IMR-90 (cell line): ENCODE measurements around the gene CLOCK. TPM values are rescaled to one million over a fixed set of nuclear protein-coding genes. Genes with fewer than 3 reads are reported as not detected.

Experiments
- ATAC-seq: fragments of 200-7000 bp; cut with Tn5 transposase; 2 replicates; pipeline ENCODE4 v1.9.1; 2020; ENCODE audit warnings: low read depth, mild to moderate bottlenecking, moderate library complexity
- BruUV-seq: library from RNA; stranded (reverse); fragments of 400-500 nt; replicated peaks from 2 replicates; lab custom pipeline; 2021; lab: Mats Ljungman, UMichigan
- CTCF ChIA-PET: fragments of 300-600 bp; formaldehyde crosslinking; extraction: SDS; loops from one replicate; lab custom pipeline; 2021; ENCODE audit warnings: antibody characterized with exemption; lab: Yijun Ruan, JAX
- POLR2A ChIA-PET: fragments of 300-600 bp; sonication (Branson Sonifier 250); formaldehyde crosslinking; loops from one replicate; lab custom pipeline; 2022; ENCODE audit warnings: antibody characterized with exemption; ENCODE audit not compliant: unreplicated experiment; lab: Charles Lee
- DNase-seq: peaks from one replicate; pipeline ENCODE4 v3.0.0; 2013
- H2AFZ ChIP-seq: replicated peaks from 2 replicates; pipeline ENCODE3; 2013; ENCODE audit warnings: low read length, mild to moderate bottlenecking; ENCODE audit not compliant: poor library complexity
- H2AK5ac ChIP-seq: 2 replicates; pipeline ENCODE4 v1.6.1; 2013; ENCODE audit warnings: low read depth, low read length, inconsistent platforms
- H2AK9ac ChIP-seq: replicated peaks from 2 replicates; pipeline ENCODE3; 2013; ENCODE audit warnings: mild to moderate bottlenecking, low read depth, low read length, moderate library complexity; ENCODE audit not compliant: poor library complexity
- H2BK120ac ChIP-seq: 2 replicates; pipeline ENCODE4 v1.6.1; 2013; ENCODE audit warnings: low read depth, low read length, inconsistent platforms
- H2BK15ac ChIP-seq: 3 replicates; pipeline ENCODE4 v1.6.1; 2013; ENCODE audit warnings: low read depth, low read length, inconsistent platforms
- H2BK20ac ChIP-seq: 2 replicates; pipeline ENCODE4 v1.6.1; 2013; ENCODE audit warnings: low read depth, mild to moderate bottlenecking, inconsistent platforms, low read length, moderate library complexity
- H2BK5ac ChIP-seq: 2 replicates; pipeline ENCODE4 v1.6.1; 2013; ENCODE audit warnings: mild to moderate bottlenecking, low read depth, low read length, inconsistent platforms; ENCODE audit not compliant: poor library complexity, severe bottlenecking
- H3K14ac ChIP-seq: replicated peaks from 2 replicates; pipeline ENCODE4 v1.6.1; 2013; ENCODE audit warnings: low read depth, low read length, inconsistent platforms
- H3K18ac ChIP-seq: 2 replicates; pipeline ENCODE4 v1.6.1; 2013; ENCODE audit warnings: low read depth, low read length, control low read depth
- H3K23ac ChIP-seq: 2 replicates; pipeline ENCODE4 v1.6.1; 2013; ENCODE audit warnings: low read depth, low read length, inconsistent platforms
- H3K27ac ChIP-seq: 2 replicates; pipeline ENCODE4 v1.5.1; 2013; ENCODE audit warnings: mild to moderate bottlenecking, control low read depth, low read length; ENCODE audit not compliant: insufficient read depth
- H3K27me3 ChIP-seq: 2 replicates; pipeline ENCODE4 v1.6.1; 2013; ENCODE audit warnings: low read length; ENCODE audit not compliant: control insufficient read depth, insufficient read depth
- H3K36me3 ChIP-seq: 2 replicates; pipeline ENCODE4 v1.6.1; 2013; ENCODE audit warnings: low read length, mixed read lengths; ENCODE audit not compliant: control insufficient read depth, insufficient read depth
- H3K4ac ChIP-seq: 2 replicates; pipeline ENCODE4 v1.6.1; 2013; ENCODE audit warnings: low read depth, low read length, inconsistent platforms
- H3K4me1 ChIP-seq: 2 replicates; pipeline ENCODE4 v1.6.1; 2013; ENCODE audit warnings: low read length, mixed read lengths; ENCODE audit not compliant: control insufficient read depth, insufficient read depth
- H3K4me2 ChIP-seq: 2 replicates; pipeline ENCODE4 v1.6.1; 2013; ENCODE audit warnings: low read depth, mild to moderate bottlenecking, control low read depth, low read length, moderate library complexity
- H3K4me3 ChIP-seq: 2 replicates; pipeline ENCODE4 v1.5.1; 2013; ENCODE audit warnings: low read depth, mild to moderate bottlenecking, control low read depth, low read length, moderate library complexity; ENCODE audit not compliant: insufficient read depth
- H3K56ac ChIP-seq: 2 replicates; pipeline ENCODE4 v1.6.1; 2013; ENCODE audit warnings: low read length, inconsistent platforms; ENCODE audit not compliant: insufficient read depth; ENCODE audit errors: extremely low read depth
- H3K79me1 ChIP-seq, 2 experiments: 2 replicates each; pipeline ENCODE4 v1.6.1; 2013; ENCODE audit warnings: low read length in 2 of 2, inconsistent platforms in 1 of 2, low read depth in 1 of 2
- H3K9ac ChIP-seq: 2 replicates; pipeline ENCODE4 v1.6.1; 2013; ENCODE audit warnings: low read depth, low read length, control low read depth
- H3K9me1 ChIP-seq: 2 replicates; pipeline ENCODE4 v1.6.1; 2013; ENCODE audit warnings: low read length, inconsistent platforms; ENCODE audit not compliant: insufficient read depth
- H3K9me3 ChIP-seq: 2 replicates; pipeline ENCODE4 v1.6.1; 2013; ENCODE audit warnings: low read length; ENCODE audit not compliant: control insufficient read depth, insufficient read depth
- H4K20me1 ChIP-seq: 2 replicates; pipeline ENCODE4 v1.6.1; 2013; ENCODE audit warnings: low read length, inconsistent platforms; ENCODE audit not compliant: insufficient read depth
- H4K5ac ChIP-seq: 2 replicates; pipeline ENCODE4 v1.6.1; 2013; ENCODE audit warnings: mild to moderate bottlenecking, low read depth, low read length, control low read depth
- H4K8ac ChIP-seq, 2 experiments: 2 replicates each; pipeline ENCODE4 v1.6.1; 2013; ENCODE audit warnings: low read depth in 2 of 2, low read length in 2 of 2, control low read depth in 1 of 2, inconsistent platforms in 1 of 2
- H4K91ac ChIP-seq: 2 replicates; pipeline ENCODE4 v1.6.1; 2013; ENCODE audit warnings: low read depth, low read length, inconsistent platforms; ENCODE audit not compliant: insufficient read depth
- CEBPB ChIP-seq: IDR thresholded peaks from 2 replicates; pipeline ENCODE4 v1.6.1; 2012; ENCODE audit warnings: low read depth, low read length, improper control_type of control experiment
- CTCF ChIP-seq: conservative IDR thresholded peaks from 2 replicates; pipeline ENCODE4 v1.5.1; 2012; ENCODE audit warnings: mild to moderate bottlenecking, low read depth, low read length, improper control_type of control experiment
- MAZ ChIP-seq: IDR thresholded peaks from 2 replicates; pipeline ENCODE4 v1.6.1; 2012; ENCODE audit warnings: low read depth, mild to moderate bottlenecking, low read length, improper control_type of control experiment, moderate library complexity, borderline replicate concordance
- RCOR1 ChIP-seq: IDR thresholded peaks from 2 replicates; pipeline ENCODE4 v1.6.1; 2012; ENCODE audit warnings: mild to moderate bottlenecking, low read length, improper control_type of control experiment; ENCODE audit not compliant: insufficient replicate concordance
- SMC3 ChIP-seq: fragments of 150-350 bp; IDR thresholded peaks from 2 replicates; pipeline ENCODE4 v1.6.1; 2016; ENCODE audit warnings: low read depth, mild to moderate bottlenecking, antibody characterized with exemption, low read length, moderate library complexity
- WGBS, 2 experiments: methylation state at CpG; one replicate each; pipeline versions ENCODE4 v1.1.5 to v1.1.7; 2013; ENCODE audit warnings: missing lambda C conversion rate in 2 of 2; ENCODE audit not compliant: insufficient read length in 1 of 2; ENCODE audit errors: extremely low coverage in 2 of 2; 5-methylcytosine and 5-hydroxymethylcytosine counted together
- dilution Hi-C: fragments of 300-500 bp; cut with HindIII; formaldehyde crosslinking; loops from one replicate; pipeline ENCODE4 v1.14.3; 2018; ENCODE audit warnings: low sequenced_read_pairs; ENCODE audit not compliant: unreplicated experiment
- in situ Hi-C: fragments of 300-500 bp; cut with MboI; formaldehyde crosslinking; loops from 3 replicates; pipeline ENCODE4 v1.14.3; 2019; ENCODE audit warnings: low sequenced_read_pairs, inconsistent platforms, mixed read lengths
- intact Hi-C: fragments of 100-400 bp; cut with micrococcal nuclease; formaldehyde crosslinking; loops from 2 replicates; pipeline ENCODE4 v1.10.0; 2022
- polyA plus RNA-seq, 3 experiments: library from polyadenylated mRNA; depleted of rRNA; stranded (reverse); fragments of >200 nt; gene quantifications; 2 replicates each; pipeline ENCODE4 v1.2.3, GENCODE V29; 2012; ENCODE audit warnings: low replicate concordance in 1 of 3
- total RNA-seq: library from RNA; depleted of rRNA; stranded (reverse); fragments of >200 nt; gene quantifications from 2 replicates; pipeline ENCODE4 v1.2.3, GENCODE V29; 2012

Gene CLOCK
- total and polyA plus RNA-seq, 2 of the 4 experiments (the other 2 are of a cell fraction) = 7.3 to 53.4 TPM

- Histone ChIP-seq H3K23ac (no peak overlapping the region), H3K36me3 (peaks cover 25% of the 10 kb centered on the region), H2BK20ac (no peak overlapping the region), H3K4me2 (no peak overlapping the region), H3K14ac (no peak overlapping the region), H3K9me1 (peaks cover 15% of the 10 kb centered on the region; the same call in 1 of the 2 replicates), H4K91ac (no peak overlapping the region), H3K9me3 (no peaks in the 10 kb centered on the region), H3K27me3 (no peaks in the 10 kb centered on the region), H4K5ac (no peak overlapping the region), H2AK5ac (no peak overlapping the region), H3K4me3 (no peak overlapping the region), H4K20me1 (peaks cover 86% of the 10 kb centered on the region), H3K9ac (no peak overlapping the region), H3K79me1 (peaks cover 14 to 66% of the 10 kb centered on the region in 2 experiments), H4K8ac (no peak overlapping the region), H3K27ac (no peak overlapping the region), H3K4me1 (peaks cover 8% of the 10 kb centered on the region), H3K56ac (no peak overlapping the region), H2AFZ (no peak overlapping the region), H2AK9ac (no peak overlapping the region), H2BK120ac (no peak overlapping the region), H3K18ac (no peak overlapping the region), H2BK15ac (no peak overlapping the region), H3K4ac (no peak overlapping the region), H2BK5ac (no peak overlapping the region)
- ATAC-seq (no peak), DNase-seq (no peak)
- dilution Hi-C loops (no loop called here), in situ Hi-C loops (loop anchor here (25.0 kb wide), 1 partner anchor 452 kb away; the partner anchor contains the start of gene EXOC1), intact Hi-C loops (no loop called here)
- ChIA-PET POLR2A (interaction anchor here (0.6 kb wide), 1 partner anchor 461 kb away, joined by 3 read pairs; no protein-coding TSS in a partner anchor), CTCF (interaction anchor here (1.6 kb wide), 1 partner anchor 144 kb away, joined by 3 read pairs; no protein-coding TSS in a partner anchor)
- BruUV-seq = no TSS peak
- no CpG with 5 or more reads among the region's 8 CpGs for WGBS, 2 experiments
- TF ChIP-seq MAZ (no peak), CEBPB (0 out of 2 replicates have a peak, but pooled peaks have one; percentile 18), SMC3 (no peak), RCOR1 (no peak), CTCF (no peak)
Measured at GRCh38 chr4:55410431-55410830, 136.3 kb downstream of the CLOCK start.
